HEK293T (cell line): ENCODE measurements around the gene FKBP3.
A peak's percentile ranks its signal among the peaks of the same experiment; 100 is the strongest.
"Not testable (repeated sequence)": the region's sequence is repeated elsewhere in the genome, so short reads cannot be mapped to it uniquely, and the experiment has no call there.

Experiments used
- CTCF ChIA-PET: fragments of 350-600 bp; formaldehyde crosslinking; extraction: SDS; loops from one replicate; lab custom pipeline; 2021; ENCODE audit warnings: antibody characterized with exemption, inconsistent platforms; lab: Yijun Ruan, JAX
- POLR2A ChIA-PET: fragments of 350-600 bp; formaldehyde crosslinking; extraction: SDS; loops from one replicate; lab custom pipeline; 2020; ENCODE audit warnings: antibody characterized with exemption, inconsistent platforms; lab: Yijun Ruan, JAX
- DNase-seq: peaks from one replicate; pipeline ENCODE4 v3.0.0; 2012; ENCODE audit warnings: mixed read lengths; ENCODE audit errors: extremely low spot score
- ARNT ChIP-seq: fragments of 450-650 bp; IDR thresholded peaks from 2 replicates; pipeline ENCODE4 v1.6.1; 2017; ENCODE audit warnings: mild to moderate bottlenecking
- BHLHE40 ChIP-seq: fragments of 450-650 bp; IDR thresholded peaks from 2 replicates; pipeline ENCODE4 v1.6.1; 2016; ENCODE audit warnings: mild to moderate bottlenecking, moderate library complexity, borderline replicate concordance
- CTBP1 ChIP-seq: fragments of 450-650 bp; IDR thresholded peaks from 2 replicates; pipeline ENCODE4 v1.6.1; 2016; ENCODE audit warnings: borderline replicate concordance
- ELF4 ChIP-seq: fragments of 450-650 bp; IDR thresholded peaks from 2 replicates; pipeline ENCODE4 v1.6.1; 2017; ENCODE audit warnings: antibody characterized with exemption
- FOXA1 ChIP-seq: fragments of 450-650 bp; IDR thresholded peaks from 2 replicates; pipeline ENCODE4 v1.6.1; 2016; ENCODE audit warnings: mild to moderate bottlenecking
- FOXK2 ChIP-seq: fragments of 450-650 bp; IDR thresholded peaks from 2 replicates; pipeline ENCODE4 v1.6.1; 2016; ENCODE audit warnings: mild to moderate bottlenecking
- FOXM1 ChIP-seq: fragments of 450-650 bp; IDR thresholded peaks from 2 replicates; pipeline ENCODE4 v1.6.1; 2017; ENCODE audit warnings: mild to moderate bottlenecking, borderline replicate concordance
- HDGF ChIP-seq: fragments of 450-650 bp; IDR thresholded peaks from 2 replicates; pipeline ENCODE4 v1.6.1; 2017; ENCODE audit warnings: antibody characterized with exemption, borderline replicate concordance
- L3MBTL2 ChIP-seq: fragments of 450-650 bp; conservative IDR thresholded peaks from 2 replicates; pipeline ENCODE4 v1.6.1; 2016; ENCODE audit warnings: mild to moderate bottlenecking
- LEF1 ChIP-seq: fragments of 450-650 bp; IDR thresholded peaks from 2 replicates; pipeline ENCODE4 v1.6.1; 2017; ENCODE audit warnings: mild to moderate bottlenecking, borderline replicate concordance
- NFRKB ChIP-seq: fragments of 450-650 bp; IDR thresholded peaks from 2 replicates; pipeline ENCODE4 v1.6.1; 2016; ENCODE audit warnings: mild to moderate bottlenecking, moderate library complexity
- PKNOX1 ChIP-seq: fragments of 450-650 bp; IDR thresholded peaks from 2 replicates; pipeline ENCODE4 v1.6.1; 2016
- SP1 ChIP-seq: fragments of 450-650 bp; IDR thresholded peaks from 2 replicates; pipeline ENCODE4 v1.6.1; 2017
- SUZ12 ChIP-seq: fragments of 450-650 bp; IDR thresholded peaks from 2 replicates; pipeline ENCODE4 v1.6.1; 2016; ENCODE audit warnings: mild to moderate bottlenecking
- TARDBP ChIP-seq: fragments of 450-650 bp; IDR thresholded peaks from 2 replicates; pipeline ENCODE4 v1.6.1; 2016
- ZNF384 ChIP-seq: fragments of 450-650 bp; IDR thresholded peaks from 2 replicates; pipeline ENCODE4 v1.6.1; 2016

The FKBP3 gene

GRCh38 chr14:45083976-45084722 lies 50.1 kb downstream of the FKBP3 start, which contains the start of gene PRPF39:
TSS of gene PRPF39 (plus strand) at chr14:45084116. CDS start at chr14:45095240, 11,124 bp downstream.
- DNase-seq = peak; percentile 98
- ChIA-PET POLR2A (interaction anchor here (1.0 to 3.1 kb wide), 8 partner anchors 8 to 171 kb away, joined by 3 to 21 read pairs (median 5); partner anchors contain the start of genes FANCM, FKBP3, KLHL28 and TOGARAM1), CTCF (no interaction called here)
- TF ChIP-seq PKNOX1 = no peak
- no peak for TF ChIP-seq BHLHE40
- no peak for TF ChIP-seq SUZ12
- TF ChIP-seq ARNT = no peak
- no peak for TF ChIP-seq FOXA1
- TF ChIP-seq ELF4 = no peak
- peak; percentile 60; the same call in 1 of the 2 replicates for TF ChIP-seq L3MBTL2

- ChIA-PET CTCF (no interaction called here), POLR2A (interaction anchor here (1.0 to 3.1 kb wide), 5 partner anchors 10 to 171 kb away, joined by 3 to 21 read pairs (median 7); partner anchors contain the start of genes FANCM, FKBP3, KLHL28 and TOGARAM1)
- no peak for TF ChIP-seq HDGF
- no peak for TF ChIP-seq LEF1
- no peak for TF ChIP-seq PKNOX1
- no peak for TF ChIP-seq ARNT
- TF ChIP-seq ELF4 = no peak
- no peak for TF ChIP-seq ZNF384
- DNase-seq = no peak
These were observed 50.7 kb downstream of the FKBP3 start for GRCh38 chr14:45083617-45083975.

GRCh38 chr14:45082420-45082819 lies 51.9 kb downstream of the FKBP3 start:
- TF ChIP-seq LEF1 (no peak), ZNF384 (no peak), PKNOX1 (no peak), ELF4 (no peak), FOXK2 (no peak), SP1 (no peak), SUZ12 (no peak), FOXA1 (no peak), ARNT (no peak), NFRKB (no peak)
- ChIA-PET POLR2A (no interaction called here), CTCF (no interaction called here)
- DNase-seq = no peak

- POLR2A ChIA-PET, DNase-seq, CTCF ChIA-PET: not testable (repeated sequence)
These were observed 53.2 kb downstream of the FKBP3 start for GRCh38 chr14:45081096-45081495.

- POLR2A ChIA-PET, CTCF ChIA-PET, DNase-seq: not testable (repeated sequence)
These were observed 53.8 kb downstream of the FKBP3 start for GRCh38 chr14:45080416-45080968.

GRCh38 chr14:45078323-45078722 lies 56.0 kb downstream of the FKBP3 start:
- TF ChIP-seq ELF4 (no peak), SUZ12 (no peak), CTBP1 (no peak), BHLHE40 (no peak), ARNT (no peak), NFRKB (no peak), FOXK2 (no peak), HDGF (no peak), FOXM1 (no peak), LEF1 (no peak), TARDBP (no peak), PKNOX1 (no peak), SP1 (no peak), FOXA1 (no peak), L3MBTL2 (no peak), ZNF384 (no peak)
- CTCF ChIA-PET = no interaction called here
- POLR2A ChIA-PET = no interaction called here
- no peak for DNase-seq
